Gastrocnemius medialis (tissue), 4 donors: ENCODE results near the gene FHOD3. TPM values are rescaled to one million over a fixed set of nuclear protein-coding genes. Genes with fewer than 3 reads are reported as not detected.

ENCODE experiments used
- ATAC-seq, 2 donors: fragments of 150-250 bp; one replicate each; pipeline ENCODE4 v1.9.1; 2016
- DNase-seq, 2 donors: peaks; one replicate each; pipeline ENCODE4 v3.0.0-alpha.2; 2019
- H3K27ac ChIP-seq, 4 donors: fragments of 200-600 bp; sonication (generic); 1 replicate in 1 of 4; 2 replicates in 3 of 4; pipeline ENCODE4 v1.5.1; 2016 to 2018; ENCODE audit warnings: mild to moderate bottlenecking in 2 of 4, moderate library complexity in 1 of 4
- H3K27me3 ChIP-seq, 3 donors: fragments of 200-600 bp; sonication (generic) in 2 of 3; 1 replicate in 1 of 3; 2 replicates in 2 of 3; pipeline versions ENCODE4 v1.5.1 to v1.6.0; 2016 to 2019; ENCODE audit warnings: mild to moderate bottlenecking in 1 of 3, moderate library complexity in 1 of 3
- H3K36me3 ChIP-seq, 2 donors: fragments of 200-600 bp; sonication (generic) in 1 of 2; one replicate each; pipeline ENCODE4 v1.5.1; 2017 to 2018
- H3K4me1 ChIP-seq, 2 donors: fragments of 200-600 bp; sonication (generic) in 1 of 2; one replicate each; pipeline ENCODE4 v1.5.1; 2016 to 2017; ENCODE audit warnings: mild to moderate bottlenecking in 2 of 2
- H3K4me3 ChIP-seq, 4 donors: fragments of 200-600 bp; sonication (generic) in 3 of 4; 1 replicate in 1 of 4; 2 replicates in 3 of 4; pipeline ENCODE4 v1.5.1; 2016 to 2019; ENCODE audit warnings: mild to moderate bottlenecking in 2 of 4
- H3K9me3 ChIP-seq, 3 donors: fragments of 200-600 bp; sonication (generic) in 2 of 3; 1 replicate in 1 of 3; 2 replicates in 2 of 3; pipeline ENCODE4 v1.5.1; 2016 to 2019
- CTCF ChIP-seq, 5 experiments: fragments of 450-650 bp in 3 of 5; fragments of 200-600 bp in 2 of 5; sonication (generic) in 2 of 5; IDR thresholded peaks in 4 of 5; conservative IDR thresholded peaks in 1 of 5; 1 replicate in 4 of 5; 2 replicates in 1 of 5; pipeline ENCODE4 v1.5.1; 2016 to 2019; ENCODE audit warnings: antibody characterized with exemption in 5 of 5, mild to moderate bottlenecking in 3 of 5, moderate library complexity in 3 of 5
- POLR2A ChIP-seq, 2 donors: fragments of 450-650 bp; IDR thresholded peaks; one replicate each; pipeline ENCODE4 v1.6.1; 2017; ENCODE audit warnings: antibody characterized with exemption in 2 of 2, mild to moderate bottlenecking in 2 of 2, moderate library complexity in 2 of 2
- in situ Hi-C, 4 donors: fragments of 200-750 bp; cut with MboI; loops; one replicate each; pipeline versions ENCODE4 v1.15.0 to v1.8.0; 2017; ENCODE audit warnings: low sequenced_read_pairs in 4 of 4
- intact Hi-C: fragments of 100-400 bp; cut with DNase I; formaldehyde crosslinking; loops from one replicate; pipeline ENCODE4 v1.15.1; 2023; ENCODE audit warnings: low total_unique reads
- total RNA-seq, 4 donors: library from RNA; depleted of rRNA; stranded (reverse); fragments of >200 nt; gene quantifications; one replicate each; pipeline versions ENCODE4 v1.1.0 to v1.2.3, GENCODE V29; 2016

Gene FHOD3
- total RNA-seq, 4 donors from 2014 or later = 10.0 to 32.5 (median 17.0) TPM

DNA sequence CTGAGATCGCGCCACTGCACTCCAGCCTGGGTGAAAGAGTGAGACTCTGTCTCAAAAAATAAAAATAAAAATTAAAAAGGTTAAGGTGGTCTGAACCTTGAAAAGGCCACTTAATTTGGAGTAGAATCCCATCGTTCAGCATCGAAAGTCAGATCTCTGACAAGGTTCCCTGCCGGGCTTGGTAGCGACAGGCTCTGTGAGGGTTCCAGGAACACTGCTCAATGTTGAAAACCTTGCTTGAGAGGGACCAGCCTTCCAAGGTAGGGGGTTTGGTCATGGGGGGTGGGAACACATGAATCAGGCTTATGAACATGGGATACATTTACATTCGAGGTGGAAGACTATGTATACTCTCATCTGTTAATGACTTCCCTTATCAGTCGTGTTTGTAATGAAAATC, 232.2 kb downstream of the FHOD3 start:
- Histone ChIP-seq H3K4me1 (no peaks in the 10 kb centered on the region), H3K4me3 (no peak overlapping the region), H3K27me3 (no peaks in the 10 kb centered on the region), H3K27ac (no peak overlapping the region), H3K9me3 (no peaks in the 10 kb centered on the region), H3K36me3 (no peaks in the 10 kb centered on the region)
- in situ Hi-C loops = no loop called here
- no peak for TF ChIP-seq CTCF (IDR thresholded peaks at IDR 0.05 in 4 of 5, conservative IDR thresholded peaks at IDR 0.05 in 1 of 5)
- no peak for TF ChIP-seq POLR2A (IDR thresholded peaks at IDR 0.05)
- DNase-seq (no peak), ATAC-seq (no peak)
- intact Hi-C loops = no loop called here

- Histone ChIP-seq H3K36me3 (no peaks in the 10 kb centered on the region), H3K9me3 (no peaks in the 10 kb centered on the region), H3K27me3 (no peaks in the 10 kb centered on the region), H3K4me1 (no peaks in the 10 kb centered on the region), H3K27ac (no peak overlapping the region), H3K4me3 (no peak overlapping the region)
- no peak for DNase-seq
- in situ Hi-C loops (no loop called here), intact Hi-C loops (no loop called here)
- no peak for TF ChIP-seq POLR2A (IDR thresholded peaks at IDR 0.05)
- no peak for TF ChIP-seq CTCF (IDR thresholded peaks at IDR 0.05 in 4 of 5, conservative IDR thresholded peaks at IDR 0.05 in 1 of 5)
- ATAC-seq = no peak
Measured at GRCh38 chr18:36530676-36531405, 233.3 kb downstream of the FHOD3 start.

- no peaks in the 10 kb centered on the region for H3K27me3 ChIP-seq
- H3K4me3 ChIP-seq = no peak overlapping the region
- DNase-seq = no peak
- in situ Hi-C loops (no loop called here), intact Hi-C loops (no loop called here)
- ATAC-seq = no peak
- H3K4me1 ChIP-seq = no peaks in the 10 kb centered on the region
- no peaks in the 10 kb centered on the region for H3K36me3 ChIP-seq
- no peak for TF ChIP-seq CTCF (IDR thresholded peaks at IDR 0.05 in 4 of 5, conservative IDR thresholded peaks at IDR 0.05 in 1 of 5)
- TF ChIP-seq POLR2A (IDR thresholded peaks at IDR 0.05) = no peak
- H3K9me3 ChIP-seq = no peaks in the 10 kb centered on the region
- H3K27ac ChIP-seq = no peak overlapping the region
Measured at GRCh38 chr18:36531636-36532035, 234.1 kb downstream of the FHOD3 start.

- Histone ChIP-seq H3K36me3 (no peaks in the 10 kb centered on the region), H3K27me3 (no peaks in the 10 kb centered on the region), H3K9me3 (no peaks in the 10 kb centered on the region), H3K4me3 (no peak overlapping the region), H3K4me1 (no peaks in the 10 kb centered on the region), H3K27ac (no peak overlapping the region)
- DNase-seq (no peak), ATAC-seq (peak; percentile 68 to 69)
- intact Hi-C loops (no loop called here), in situ Hi-C loops (no loop called here)
- TF ChIP-seq CTCF (IDR thresholded peaks at IDR 0.05 in 4 of 5, conservative IDR thresholded peaks at IDR 0.05 in 1 of 5) (no peak), POLR2A (IDR thresholded peaks at IDR 0.05) (no peak)
Measured at GRCh38 chr18:36532394-36532793, 234.9 kb downstream of the FHOD3 start.

- no peak for DNase-seq
- H3K4me1 ChIP-seq = no peaks in the 10 kb centered on the region
- intact Hi-C loops = no loop called here
Measured at GRCh38 chr18:36532815-36533214, 235.3 kb downstream of the FHOD3 start.

More at GRCh38 chr18:36532815-36533214, 235.3 kb downstream of the FHOD3 start:
- no peak for TF ChIP-seq POLR2A (IDR thresholded peaks at IDR 0.05)
- TF ChIP-seq CTCF (IDR thresholded peaks at IDR 0.05 in 4 of 5, conservative IDR thresholded peaks at IDR 0.05 in 1 of 5) = no peak
- H3K27me3 ChIP-seq = no peaks in the 10 kb centered on the region
- H3K9me3 ChIP-seq = no peaks in the 10 kb centered on the region
- no peaks in the 10 kb centered on the region for H3K36me3 ChIP-seq
- no peak overlapping the region for H3K4me3 ChIP-seq
- in situ Hi-C loops = no loop called here
- H3K27ac ChIP-seq = no peak overlapping the region
- no peak for ATAC-seq
